HepG2 (cell line): ENCODE results near the gene GRHL3. TPM values are rescaled to one million over a fixed set of nuclear protein-coding genes. Genes with fewer than 3 reads are reported as not detected.

ENCODE experiments used
- ATAC-seq: fragments of 200-7000 bp; cut with Tn5 transposase; 3 replicates; pipeline ENCODE4 v1.9.1; 2020; ENCODE audit warnings: mild to moderate bottlenecking, moderate library complexity
- BruUV-seq: library from RNA; stranded (reverse); fragments of 400-500 nt; replicated peaks from 2 replicates; lab custom pipeline; 2021; lab: Mats Ljungman, UMichigan
- CTCF ChIA-PET: fragments of 300-600 bp; formaldehyde crosslinking; extraction: SDS; loops from one replicate; lab custom pipeline; 2021; ENCODE audit warnings: low total read pairs, inconsistent platforms, low intra/inter-chr PET ratio; lab: Yijun Ruan, JAX
- POLR2A ChIA-PET: fragments of 350-600 bp; sonication (Branson Sonifier 250); formaldehyde crosslinking; loops from one replicate; lab custom pipeline; 2020; ENCODE audit warnings: antibody characterized with exemption, inconsistent platforms; lab: Yijun Ruan, JAX
- DNase-seq: peaks from one replicate; pipeline ENCODE4 v3.0.0-alpha.2; 2015; ENCODE audit warnings: low spot score
- FAIRE-seq: peaks from 3 replicates; lab custom pipeline; 2011; peaks lifted over from hg19 to GRCh38; lab: Jason Lieb, UNC
- H2AFZ ChIP-seq: one replicate; pipeline ENCODE4 v1.6.1; 2011; ENCODE audit warnings: low read length, inconsistent platforms
- H3K27ac ChIP-seq: fragments of 300-600 bp; 3 replicates; pipeline ENCODE4 v1.8.0; 2011; ENCODE audit warnings: mixed run types, mild to moderate bottlenecking, mixed read lengths, low read length, inconsistent platforms; ENCODE audit not compliant: insufficient read depth; ENCODE audit errors: extremely low read length
- H3K27me3 ChIP-seq, 2 experiments: fragments of 200-600 bp in 1 of 2; 2 replicates in 1 of 2; 3 replicates in 1 of 2; pipeline versions ENCODE4 v1.6.0 to v1.8.0; 2011; ENCODE audit warnings: low read length in 2 of 2, mild to moderate bottlenecking in 2 of 2, moderate library complexity in 2 of 2, inconsistent platforms in 1 of 2; ENCODE audit not compliant: insufficient read depth in 2 of 2, control insufficient read depth in 1 of 2
- H3K36me3 ChIP-seq, 2 experiments: fragments of 200-600 bp in 1 of 2; replicated peaks in 1 of 2; 2 replicates in 1 of 2; 3 replicates in 1 of 2; pipeline versions ENCODE4 v1.5.1 to v1.8.0; 2011; ENCODE audit warnings: low read length in 2 of 2, inconsistent platforms in 1 of 2; ENCODE audit not compliant: insufficient read depth in 2 of 2, control insufficient read depth in 1 of 2
- H3K4me1 ChIP-seq: 2 replicates; pipeline ENCODE4 v1.5.1; 2012; ENCODE audit warnings: low read length, inconsistent platforms; ENCODE audit not compliant: insufficient read depth
- H3K4me2 ChIP-seq: 2 replicates; pipeline ENCODE4 v1.6.0; 2011; ENCODE audit warnings: low read depth, low read length, inconsistent platforms
- H3K4me3 ChIP-seq, 3 experiments: fragments of 200-600 bp in 1 of 3; sonication (generic), shearing (Covaris generic) in 1 of 3; replicated peaks in 1 of 3; 2 replicates each; pipeline ENCODE4 v1.5.1; 2011 to 2016; ENCODE audit warnings: low read length in 3 of 3, inconsistent platforms in 2 of 3, low read depth in 2 of 3, mild to moderate bottlenecking in 2 of 3, control low read depth in 1 of 3, mixed read lengths in 1 of 3; ENCODE audit not compliant: insufficient read depth in 1 of 3
- H3K79me2 ChIP-seq: one replicate; pipeline ENCODE4 v1.6.1; 2011; ENCODE audit warnings: low read length, inconsistent platforms; ENCODE audit not compliant: insufficient read depth
- H3K9ac ChIP-seq: 2 replicates; pipeline ENCODE4 v1.6.0; 2011; ENCODE audit warnings: mild to moderate bottlenecking, low read depth, low read length, inconsistent platforms; ENCODE audit not compliant: insufficient read depth
- H3K9me3 ChIP-seq: 2 replicates; pipeline ENCODE4 v1.5.1; 2012; ENCODE audit warnings: mild to moderate bottlenecking, low read length
- H4K20me1 ChIP-seq: 2 replicates; pipeline ENCODE4 v1.6.0; 2011; ENCODE audit warnings: inconsistent platforms, mild to moderate bottlenecking, low read length, moderate library complexity; ENCODE audit not compliant: insufficient read depth
- HMGXB3 ChIP-seq: sonication (generic); formaldehyde crosslinking; IDR thresholded peaks from 2 replicates; pipeline ENCODE4 v1.4.0; 2020; ENCODE audit warnings: missing genetic modification reagents, borderline replicate concordance
- ZNF552 ChIP-seq: sonication (generic); formaldehyde crosslinking; IDR thresholded peaks from 2 replicates; pipeline ENCODE4 v1.9.0; 2022; ENCODE audit warnings: missing genetic modification reagents, mild to moderate bottlenecking, borderline replicate concordance
- WGBS: methylation state at CpG from one replicate; pipeline ENCODE4 v1.1.6; 2017; ENCODE audit warnings: low lambda C conversion rate; 5-methylcytosine and 5-hydroxymethylcytosine counted together
- in situ Hi-C: cut with HindIII; loops from 2 replicates; pipeline ENCODE4 v1.10.0; 2017; ENCODE audit warnings: low pct_unique_long_range_greater_than_20kb; ENCODE audit not compliant: extremely low pct_ligation_motif_present
- intact Hi-C: fragments of 100-400 bp; cut with micrococcal nuclease; formaldehyde crosslinking; loops from one replicate; pipeline ENCODE4 v1.10.0; 2022; ENCODE audit not compliant: unreplicated experiment
- polyA plus RNA-seq, 8 experiments: library from polyadenylated mRNA; depleted of rRNA in 3 of 8; stranded (reverse) in 7 of 8; unstranded in 1 of 8; fragments of >200 nt; fragmentation: Illumina TruSeq in 4 of 8; extraction: Trizol in 4 of 8; gene quantifications; 2 replicates each; pipeline versions ENCODE4 v1.2.1 to v1.2.3, GENCODE V29; 2011 to 2016; ENCODE audit warnings: low read depth in 4 of 8, missing spikeins in 1 of 8, mixed read lengths in 1 of 8; ENCODE audit not compliant: insufficient read depth in 1 of 8
- total RNA-seq, 5 experiments: library from RNA; depleted of rRNA; stranded (reverse); fragments of >200 nt; fragmentation: Illumina TruSeq; extraction: Trizol; gene quantifications; 2 replicates each; pipeline ENCODE4 v1.2.3, GENCODE V29; 2016; ENCODE audit warnings: low read depth in 1 of 5
- TF ChIP-seq, protein P1 (sequence below): sonication (generic); formaldehyde crosslinking; IDR thresholded peaks from 2 replicates; pipeline ENCODE4 v1.4.0; 2020; ENCODE audit warnings: low read depth, mild to moderate bottlenecking, missing genetic modification reagents
- TF ChIP-seq, protein P2 (sequence below): sonication (generic); formaldehyde crosslinking; IDR thresholded peaks from 2 replicates; pipeline ENCODE4 v1.4.0; 2020; ENCODE audit warnings: missing genetic modification reagents
- TF ChIP-seq, protein P3 (sequence below): sonication (generic); formaldehyde crosslinking; IDR thresholded peaks from 2 replicates; pipeline ENCODE4 v1.4.0; 2020; ENCODE audit warnings: missing genetic modification reagents

The GRHL3 gene
- total and polyA plus RNA-seq, 2 of the 13 experiments (the other 11 are each of a cell fraction or from before 2014, with no cell fraction given), result not detected

GRCh38 chr1:24277420-24278169 lies 41.6 kb upstream of the GRHL3 start (continued):
- TF ChIP-seq, protein P1, sequence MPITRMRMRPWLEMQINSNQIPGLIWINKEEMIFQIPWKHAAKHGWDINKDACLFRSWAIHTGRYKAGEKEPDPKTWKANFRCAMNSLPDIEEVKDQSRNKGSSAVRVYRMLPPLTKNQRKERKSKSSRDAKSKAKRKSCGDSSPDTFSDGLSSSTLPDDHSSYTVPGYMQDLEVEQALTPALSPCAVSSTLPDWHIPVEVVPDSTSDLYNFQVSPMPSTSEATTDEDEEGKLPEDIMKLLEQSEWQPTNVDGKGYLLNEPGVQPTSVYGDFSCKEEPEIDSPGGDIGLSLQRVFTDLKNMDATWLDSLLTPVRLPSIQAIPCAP (CRISPR knock-in tag), result no peak
- TF ChIP-seq ZNF552 (CRISPR knock-in tag) (no peak), HMGXB3 (CRISPR knock-in tag) (no peak)

DNA sequence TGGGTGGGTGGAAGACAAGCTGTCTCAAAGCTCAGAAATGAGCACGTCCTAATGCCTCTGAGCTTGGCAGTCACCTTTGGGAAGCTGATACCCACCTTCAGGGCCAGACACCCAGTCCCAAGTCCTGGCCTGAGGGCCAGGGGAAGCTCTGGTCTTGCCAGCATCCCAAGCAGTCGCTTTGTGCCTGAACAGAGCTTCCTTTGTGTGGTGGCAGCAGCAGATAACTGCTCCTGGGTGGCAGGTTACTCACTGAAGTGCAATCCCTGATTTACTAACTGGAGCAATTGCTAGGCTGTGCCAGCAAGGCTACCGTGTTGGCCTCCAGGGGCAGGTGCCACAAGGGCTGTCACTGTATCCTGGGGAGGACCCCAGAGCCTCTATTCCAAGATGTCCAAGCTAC lies 40.4 kb upstream of the GRHL3 start:
- H4K20me1 ChIP-seq, result no peaks in the 10 kb centered on the region
- ChIA-PET POLR2A (no interaction called here), CTCF (no interaction called here)
- ATAC-seq (no peak), FAIRE-seq (no peak), DNase-seq (no peak)
- no peak overlapping the region for H3K27ac ChIP-seq
- no peaks in the 10 kb centered on the region for H3K79me2 ChIP-seq
- in situ Hi-C loops (no loop called here), intact Hi-C loops (no loop called here)
- no peak overlapping the region for H3K9ac ChIP-seq
- no TSS peak for BruUV-seq
- H3K4me1 ChIP-seq, result peaks cover 8% of the 10 kb centered on the region; the same call in 1 of the 2 replicates
- no peak overlapping the region for H2AFZ ChIP-seq
- no peak overlapping the region for H3K4me3 ChIP-seq
- no peaks in the 10 kb centered on the region for H3K9me3 ChIP-seq
- WGBS, result no CpG with 5 or more reads among the region's 3 CpGs
- H3K36me3 ChIP-seq, result no peaks in the 10 kb centered on the region
- no peak overlapping the region for H3K4me2 ChIP-seq
- no peaks in the 10 kb centered on the region; a peak in 2 of 5 replicates for H3K27me3 ChIP-seq
- TF ChIP-seq, protein P2, sequence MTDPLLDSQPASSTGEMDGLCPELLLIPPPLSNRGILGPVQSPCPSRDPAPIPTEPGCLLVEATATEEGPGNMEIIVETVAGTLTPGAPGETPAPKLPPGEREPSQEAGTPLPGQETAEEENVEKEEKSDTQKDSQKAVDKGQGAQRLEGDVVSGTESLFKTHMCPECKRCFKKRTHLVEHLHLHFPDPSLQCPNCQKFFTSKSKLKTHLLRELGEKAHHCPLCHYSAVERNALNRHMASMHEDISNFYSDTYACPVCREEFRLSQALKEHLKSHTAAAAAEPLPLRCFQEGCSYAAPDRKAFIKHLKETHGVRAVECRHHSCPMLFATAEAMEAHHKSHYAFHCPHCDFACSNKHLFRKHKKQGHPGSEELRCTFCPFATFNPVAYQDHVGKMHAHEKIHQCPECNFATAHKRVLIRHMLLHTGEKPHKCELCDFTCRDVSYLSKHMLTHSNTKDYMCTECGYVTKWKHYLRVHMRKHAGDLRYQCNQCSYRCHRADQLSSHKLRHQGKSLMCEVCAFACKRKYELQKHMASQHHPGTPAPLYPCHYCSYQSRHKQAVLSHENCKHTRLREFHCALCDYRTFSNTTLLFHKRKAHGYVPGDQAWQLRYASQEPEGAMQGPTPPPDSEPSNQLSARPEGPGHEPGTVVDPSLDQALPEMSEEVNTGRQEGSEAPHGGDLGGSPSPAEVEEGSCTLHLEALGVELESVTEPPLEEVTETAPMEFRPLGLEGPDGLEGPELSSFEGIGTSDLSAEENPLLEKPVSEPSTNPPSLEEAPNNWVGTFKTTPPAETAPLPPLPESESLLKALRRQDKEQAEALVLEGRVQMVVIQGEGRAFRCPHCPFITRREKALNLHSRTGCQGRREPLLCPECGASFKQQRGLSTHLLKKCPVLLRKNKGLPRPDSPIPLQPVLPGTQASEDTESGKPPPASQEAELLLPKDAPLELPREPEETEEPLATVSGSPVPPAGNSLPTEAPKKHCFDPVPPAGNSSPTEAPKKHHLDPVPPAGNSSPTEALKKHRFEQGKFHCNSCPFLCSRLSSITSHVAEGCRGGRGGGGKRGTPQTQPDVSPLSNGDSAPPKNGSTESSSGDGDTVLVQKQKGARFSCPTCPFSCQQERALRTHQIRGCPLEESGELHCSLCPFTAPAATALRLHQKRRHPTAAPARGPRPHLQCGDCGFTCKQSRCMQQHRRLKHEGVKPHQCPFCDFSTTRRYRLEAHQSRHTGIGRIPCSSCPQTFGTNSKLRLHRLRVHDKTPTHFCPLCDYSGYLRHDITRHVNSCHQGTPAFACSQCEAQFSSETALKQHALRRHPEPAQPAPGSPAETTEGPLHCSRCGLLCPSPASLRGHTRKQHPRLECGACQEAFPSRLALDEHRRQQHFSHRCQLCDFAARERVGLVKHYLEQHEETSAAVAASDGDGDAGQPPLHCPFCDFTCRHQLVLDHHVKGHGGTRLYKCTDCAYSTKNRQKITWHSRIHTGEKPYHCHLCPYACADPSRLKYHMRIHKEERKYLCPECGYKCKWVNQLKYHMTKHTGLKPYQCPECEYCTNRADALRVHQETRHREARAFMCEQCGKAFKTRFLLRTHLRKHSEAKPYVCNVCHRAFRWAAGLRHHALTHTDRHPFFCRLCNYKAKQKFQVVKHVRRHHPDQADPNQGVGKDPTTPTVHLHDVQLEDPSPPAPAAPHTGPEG (CRISPR knock-in tag), result no peak
- TF ChIP-seq, protein P3, sequence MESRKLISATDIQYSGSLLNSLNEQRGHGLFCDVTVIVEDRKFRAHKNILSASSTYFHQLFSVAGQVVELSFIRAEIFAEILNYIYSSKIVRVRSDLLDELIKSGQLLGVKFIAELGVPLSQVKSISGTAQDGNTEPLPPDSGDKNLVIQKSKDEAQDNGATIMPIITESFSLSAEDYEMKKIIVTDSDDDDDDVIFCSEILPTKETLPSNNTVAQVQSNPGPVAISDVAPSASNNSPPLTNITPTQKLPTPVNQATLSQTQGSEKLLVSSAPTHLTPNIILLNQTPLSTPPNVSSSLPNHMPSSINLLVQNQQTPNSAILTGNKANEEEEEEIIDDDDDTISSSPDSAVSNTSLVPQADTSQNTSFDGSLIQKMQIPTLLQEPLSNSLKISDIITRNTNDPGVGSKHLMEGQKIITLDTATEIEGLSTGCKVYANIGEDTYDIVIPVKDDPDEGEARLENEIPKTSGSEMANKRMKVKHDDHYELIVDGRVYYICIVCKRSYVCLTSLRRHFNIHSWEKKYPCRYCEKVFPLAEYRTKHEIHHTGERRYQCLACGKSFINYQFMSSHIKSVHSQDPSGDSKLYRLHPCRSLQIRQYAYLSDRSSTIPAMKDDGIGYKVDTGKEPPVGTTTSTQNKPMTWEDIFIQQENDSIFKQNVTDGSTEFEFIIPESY (CRISPR knock-in tag), result no peak
